Mucosa of descending colon (tissue), 3 donors: ENCODE measurements around the gene GPR63. TPM values are rescaled to one million over a fixed set of nuclear protein-coding genes. Genes with fewer than 3 reads are reported as not detected.

Experiments
- ATAC-seq: fragments of 200-7000 bp; cut with Tn5 transposase; one replicate; pipeline ENCODE4 v1.9.1; 2020; ENCODE audit warnings: mild to moderate bottlenecking, moderate library complexity
- DNase-seq, 3 donors: peaks; one replicate each; pipeline ENCODE4 v3.0.0-alpha.2; 2020
- H3K36me3 ChIP-seq: fragments of 200-600 bp; one replicate; pipeline ENCODE4 v1.8.0; 2021; ENCODE audit warnings: low read depth, mild to moderate bottlenecking
- H3K4me1 ChIP-seq: fragments of 200-600 bp; one replicate; pipeline ENCODE4 v1.8.0; 2021; ENCODE audit warnings: low read depth, mild to moderate bottlenecking
- H3K4me3 ChIP-seq: fragments of 200-600 bp; one replicate; pipeline ENCODE4 v1.8.0; 2021; ENCODE audit warnings: mild to moderate bottlenecking
- H3K9me3 ChIP-seq: fragments of 200-600 bp; one replicate; pipeline ENCODE4 v1.8.0; 2021; ENCODE audit warnings: mild to moderate bottlenecking
- CTCF ChIP-seq: fragments of 200-600 bp; IDR thresholded peaks from one replicate; pipeline ENCODE4 v1.8.0; 2022; ENCODE audit warnings: antibody characterized with exemption, mild to moderate bottlenecking
- intact Hi-C, 2 donors: fragments of 100-400 bp; cut with DNase I in 1 of 2; cut with micrococcal nuclease in 1 of 2; formaldehyde crosslinking; loops; one replicate each; pipeline versions ENCODE4 v1.11.0 to v1.11.1; 2022; cut with DNase I, micrococcal nuclease
- total RNA-seq, 3 donors: library from RNA; stranded (reverse); fragmentation: NEBNext Ultra II Directional in 2 of 3; extraction: Animal tissue kit (Norgen Biotek cat#: 25700) in 2 of 3; gene quantifications; one replicate each; pipeline versions ENCODE4 v1.2.1 to v1.2.4, GENCODE V29; 2021 to 2023
- donor health status: DM: no; HTN: no; CAD: no; lungs with moderate emphysema.
- donor health status: DM: no; HTN: no; CAD: no.
- donor health status: DM: no; HTN: yes; CAD: no.

Gene GPR63
- total RNA-seq, 3 donors from 2014 or later: 1.3 to 1.5 (median 1.3) TPM

- DNase-seq: no peak
- H3K4me3 ChIP-seq: no peak overlapping the region
- intact Hi-C loops: no loop called here
- peaks cover under 1% of the 10 kb centered on the region for H3K9me3 ChIP-seq
- no peaks in the 10 kb centered on the region for H3K36me3 ChIP-seq
- no peak for TF ChIP-seq CTCF
- no peaks in the 10 kb centered on the region for H3K4me1 ChIP-seq
- ATAC-seq: no peak
Observed at GRCh38 chr6:96853083-96853482, 15.8 kb upstream of the GPR63 start.

GRCh38 chr6:96852605-96853004, 15.3 kb upstream of the GPR63 start:
- Histone ChIP-seq H3K36me3 (no peaks in the 10 kb centered on the region), H3K9me3 (peaks cover 5% of the 10 kb centered on the region), H3K4me1 (no peaks in the 10 kb centered on the region), H3K4me3 (no peak overlapping the region)
- DNase-seq (no peak), ATAC-seq (no peak)
- intact Hi-C loops: no loop called here
- TF ChIP-seq CTCF: no peak

GRCh38 chr6:96851858-96852257, 14.6 kb upstream of the GPR63 start:
- ATAC-seq (no peak), DNase-seq (no peak)
- TF ChIP-seq CTCF: no peak
- Histone ChIP-seq H3K4me1 (no peaks in the 10 kb centered on the region), H3K36me3 (no peaks in the 10 kb centered on the region), H3K4me3 (no peak overlapping the region), H3K9me3 (peaks cover 9% of the 10 kb centered on the region)
- intact Hi-C loops: no loop called here

- intact Hi-C loops: no loop called here
- no peak for DNase-seq
- H3K9me3 ChIP-seq: peaks cover 11% of the 10 kb centered on the region
- no peak for ATAC-seq
- H3K4me1 ChIP-seq: no peaks in the 10 kb centered on the region
- H3K4me3 ChIP-seq: no peak overlapping the region
- H3K36me3 ChIP-seq: no peaks in the 10 kb centered on the region
- TF ChIP-seq CTCF: no peak
Observed at GRCh38 chr6:96849615-96850014, 12.3 kb upstream of the GPR63 start.

- ATAC-seq: no peak
- Histone ChIP-seq H3K36me3 (no peaks in the 10 kb centered on the region), H3K4me1 (no peaks in the 10 kb centered on the region), H3K9me3 (peaks cover 11% of the 10 kb centered on the region), H3K4me3 (no peak overlapping the region)
- no peak for DNase-seq
- intact Hi-C loops: no loop called here
- TF ChIP-seq CTCF: no peak
Observed at GRCh38 chr6:96844530-96844929, 7.3 kb upstream of the GPR63 start.

- no peak for TF ChIP-seq CTCF
- DNase-seq (no peak), ATAC-seq (no peak)
- H3K9me3 ChIP-seq: no peaks in the 10 kb centered on the region
- intact Hi-C loops: no loop called here
- no peak overlapping the region for H3K4me3 ChIP-seq
- no peaks in the 10 kb centered on the region for H3K4me1 ChIP-seq
- H3K36me3 ChIP-seq: no peaks in the 10 kb centered on the region
Observed at GRCh38 chr6:96841345-96841744, 4.1 kb upstream of the GPR63 start.
